ENCODE results near the gene CEP43.

GRCh38 chr6:167047554-167047953 is 48.4 kb downstream of the CEP43 start:
- TF ChIP-seq, protein P1, sequence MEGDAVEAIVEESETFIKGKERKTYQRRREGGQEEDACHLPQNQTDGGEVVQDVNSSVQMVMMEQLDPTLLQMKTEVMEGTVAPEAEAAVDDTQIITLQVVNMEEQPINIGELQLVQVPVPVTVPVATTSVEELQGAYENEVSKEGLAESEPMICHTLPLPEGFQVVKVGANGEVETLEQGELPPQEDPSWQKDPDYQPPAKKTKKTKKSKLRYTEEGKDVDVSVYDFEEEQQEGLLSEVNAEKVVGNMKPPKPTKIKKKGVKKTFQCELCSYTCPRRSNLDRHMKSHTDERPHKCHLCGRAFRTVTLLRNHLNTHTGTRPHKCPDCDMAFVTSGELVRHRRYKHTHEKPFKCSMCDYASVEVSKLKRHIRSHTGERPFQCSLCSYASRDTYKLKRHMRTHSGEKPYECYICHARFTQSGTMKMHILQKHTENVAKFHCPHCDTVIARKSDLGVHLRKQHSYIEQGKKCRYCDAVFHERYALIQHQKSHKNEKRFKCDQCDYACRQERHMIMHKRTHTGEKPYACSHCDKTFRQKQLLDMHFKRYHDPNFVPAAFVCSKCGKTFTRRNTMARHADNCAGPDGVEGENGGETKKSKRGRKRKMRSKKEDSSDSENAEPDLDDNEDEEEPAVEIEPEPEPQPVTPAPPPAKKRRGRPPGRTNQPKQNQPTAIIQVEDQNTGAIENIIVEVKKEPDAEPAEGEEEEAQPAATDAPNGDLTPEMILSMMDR (conservative IDR thresholded peaks at IDR 0.05): no peak
- TF ChIP-seq EZH2 (IDR thresholded peaks at IDR 0.05; ENCODE audit: low read depth): no peak
